HepG2 (cell line): ENCODE measurements around the gene FBXL13. TPM values are rescaled to one million over a fixed set of nuclear protein-coding genes. Genes with fewer than 3 reads are reported as not detected.

Source experiments
- ARID2 ChIP-seq: sonication (generic); formaldehyde crosslinking; IDR thresholded peaks from 2 replicates; pipeline ENCODE4 v1.8.1; 2022; ENCODE audit warnings: mild to moderate bottlenecking, missing genetic modification reagents, borderline replicate concordance
- HHEX ChIP-seq: IDR thresholded peaks from 2 replicates; pipeline ENCODE4 v1.6.1; 2016; ENCODE audit warnings: control low read depth
- HOXA3 ChIP-seq: sonication (generic); formaldehyde crosslinking; IDR thresholded peaks from 2 replicates; pipeline ENCODE4 v1.5.0; 2020; ENCODE audit warnings: missing genetic modification reagents
- HOXD1 ChIP-seq: sonication (generic); formaldehyde crosslinking; IDR thresholded peaks from 2 replicates; pipeline ENCODE4 v1.5.0; 2020; ENCODE audit warnings: missing genetic modification reagents
- NBN ChIP-seq: fragments of 450-650 bp; conservative IDR thresholded peaks from 2 replicates; pipeline ENCODE4 v1.6.1; 2017
- NFIC ChIP-seq: IDR thresholded peaks from 2 replicates; pipeline ENCODE4 v1.6.1; 2012; ENCODE audit warnings: mild to moderate bottlenecking, low read length, inconsistent platforms
- SP140L ChIP-seq: sonication (generic); formaldehyde crosslinking; IDR thresholded peaks from 2 replicates; pipeline ENCODE4 v1.4.0; 2020; ENCODE audit warnings: missing genetic modification reagents, borderline replicate concordance
- TBX3 ChIP-seq: fragments of 450-650 bp; IDR thresholded peaks from 2 replicates; pipeline ENCODE4 v1.6.1; 2017; ENCODE audit warnings: antibody characterized with exemption, mild to moderate bottlenecking, inconsistent platforms, borderline replicate concordance
- ZNF232 ChIP-seq: sonication (generic); formaldehyde crosslinking; IDR thresholded peaks from 2 replicates; pipeline ENCODE4 v1.4.0; 2020; ENCODE audit warnings: missing genetic modification reagents, borderline replicate concordance
- ZNF260 ChIP-seq: sonication (generic); formaldehyde crosslinking; IDR thresholded peaks from 2 replicates; pipeline ENCODE4 v1.4.0; 2020; ENCODE audit warnings: missing genetic modification reagents, low read depth, mild to moderate bottlenecking, borderline replicate concordance
- ZNF292 ChIP-seq: sonication (generic); formaldehyde crosslinking; IDR thresholded peaks from 2 replicates; pipeline ENCODE4 v1.8.1; 2022; ENCODE audit warnings: mild to moderate bottlenecking, low read depth, missing genetic modification reagents, borderline replicate concordance
- ZNF724P ChIP-seq: sonication (generic); formaldehyde crosslinking; IDR thresholded peaks from 2 replicates; pipeline ENCODE4 v1.8.0; 2022; ENCODE audit warnings: missing genetic modification reagents, borderline replicate concordance
- ZNF850 ChIP-seq: sonication (generic); formaldehyde crosslinking; conservative IDR thresholded peaks from 2 replicates; pipeline ENCODE4 v1.9.0; 2021; ENCODE audit warnings: mild to moderate bottlenecking, missing genetic modification reagents
- polyA plus RNA-seq, 8 experiments: library from polyadenylated mRNA; depleted of rRNA in 3 of 8; stranded (reverse) in 7 of 8; unstranded in 1 of 8; fragments of >200 nt; fragmentation: Illumina TruSeq in 4 of 8; extraction: Trizol in 4 of 8; gene quantifications; 2 replicates each; pipeline versions ENCODE4 v1.2.1 to v1.2.3, GENCODE V29; 2011 to 2016; ENCODE audit warnings: low read depth in 4 of 8, missing spikeins in 1 of 8, mixed read lengths in 1 of 8; ENCODE audit not compliant: insufficient read depth in 1 of 8
- total RNA-seq, 5 experiments: library from RNA; depleted of rRNA; stranded (reverse); fragments of >200 nt; fragmentation: Illumina TruSeq; extraction: Trizol; gene quantifications; 2 replicates each; pipeline ENCODE4 v1.2.3, GENCODE V29; 2016; ENCODE audit warnings: low read depth in 1 of 5
- TF ChIP-seq, protein P1 (sequence below): sonication (generic); formaldehyde crosslinking; IDR thresholded peaks from 2 replicates; pipeline ENCODE4 v1.8.0; 2022; ENCODE audit warnings: mild to moderate bottlenecking, missing genetic modification reagents; ENCODE audit not compliant: insufficient replicate concordance
- TF ChIP-seq, protein P2 (sequence below): sonication (generic); formaldehyde crosslinking; IDR thresholded peaks from 2 replicates; pipeline ENCODE4 v1.4.0; 2020; ENCODE audit warnings: mild to moderate bottlenecking, missing genetic modification reagents
- TF ChIP-seq, protein P3 (sequence below): IDR thresholded peaks from 2 replicates; pipeline ENCODE4 v1.6.1; 2016; ENCODE audit warnings: missing compliant biosample characterization, missing genetic modification reagents, borderline replicate concordance
- TF ChIP-seq, protein P4 (sequence below): sonication (generic); formaldehyde crosslinking; IDR thresholded peaks from 2 replicates; pipeline ENCODE4 v1.9.0; 2021; ENCODE audit warnings: missing genetic modification reagents, mild to moderate bottlenecking, borderline replicate concordance
- TF ChIP-seq, protein P5 (sequence below), 2 experiments: sonication (generic) in 1 of 2; formaldehyde crosslinking in 1 of 2; IDR thresholded peaks; 2 replicates each; pipeline versions ENCODE4 v1.4.0 to v1.6.1; 2018 to 2020; ENCODE audit warnings: missing genetic modification reagents in 2 of 2, borderline replicate concordance in 1 of 2, low read depth in 1 of 2, mild to moderate bottlenecking in 1 of 2, missing biosample characterization in 1 of 2
- TF ChIP-seq, protein P6 (sequence below): sonication (generic); formaldehyde crosslinking; IDR thresholded peaks from 2 replicates; pipeline ENCODE4 v1.9.0; 2021; ENCODE audit warnings: missing genetic modification reagents, borderline replicate concordance

The FBXL13 gene
- total and polyA plus RNA-seq, 2 of the 13 experiments (the other 11 are each of a cell fraction or from before 2014, with no cell fraction given): 0.24 to 0.77 TPM

DNA sequence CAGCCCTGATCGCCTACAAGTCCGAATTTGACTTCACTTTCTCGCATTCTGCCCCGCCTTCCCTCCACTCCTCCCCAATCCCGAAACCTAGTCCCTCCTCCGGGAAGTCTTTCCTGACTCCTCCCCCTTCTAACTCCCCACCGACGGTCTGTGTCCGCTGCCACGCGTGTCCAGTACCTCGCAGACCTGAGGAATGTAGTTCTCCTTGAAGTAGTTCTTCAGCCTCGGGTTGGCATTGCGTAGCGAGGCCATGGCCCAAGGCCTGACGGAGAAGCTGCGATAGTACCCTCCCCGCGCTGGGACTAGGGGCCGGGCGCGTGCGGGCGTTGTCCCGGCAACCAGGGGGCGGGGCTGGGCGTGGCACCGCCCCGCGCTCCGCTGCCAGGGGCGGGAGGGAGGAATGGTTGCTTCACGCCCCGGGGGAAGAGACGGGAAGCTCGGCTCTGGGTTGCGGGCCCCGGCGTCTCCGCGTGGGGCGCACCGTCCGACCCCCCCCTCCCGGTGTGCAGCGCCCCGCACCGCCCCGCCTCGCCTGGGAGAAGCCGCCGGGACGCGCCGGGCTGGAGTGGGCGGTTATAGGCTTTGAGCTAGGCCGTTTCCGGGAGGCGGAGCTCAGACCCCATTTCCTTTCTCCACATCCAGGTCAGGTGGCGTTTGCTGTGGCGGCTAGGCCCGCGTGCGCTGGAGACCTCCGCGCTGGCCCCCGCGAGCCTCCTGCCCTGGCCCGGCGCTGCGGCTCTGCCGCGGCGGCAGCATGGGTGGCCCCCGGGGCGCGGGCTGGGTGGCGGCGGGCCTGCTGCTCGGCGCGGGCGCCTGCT is at the start of gene FBXL13, which contains the start of gene ARMC10 (continued):
- TF ChIP-seq, protein P1, sequence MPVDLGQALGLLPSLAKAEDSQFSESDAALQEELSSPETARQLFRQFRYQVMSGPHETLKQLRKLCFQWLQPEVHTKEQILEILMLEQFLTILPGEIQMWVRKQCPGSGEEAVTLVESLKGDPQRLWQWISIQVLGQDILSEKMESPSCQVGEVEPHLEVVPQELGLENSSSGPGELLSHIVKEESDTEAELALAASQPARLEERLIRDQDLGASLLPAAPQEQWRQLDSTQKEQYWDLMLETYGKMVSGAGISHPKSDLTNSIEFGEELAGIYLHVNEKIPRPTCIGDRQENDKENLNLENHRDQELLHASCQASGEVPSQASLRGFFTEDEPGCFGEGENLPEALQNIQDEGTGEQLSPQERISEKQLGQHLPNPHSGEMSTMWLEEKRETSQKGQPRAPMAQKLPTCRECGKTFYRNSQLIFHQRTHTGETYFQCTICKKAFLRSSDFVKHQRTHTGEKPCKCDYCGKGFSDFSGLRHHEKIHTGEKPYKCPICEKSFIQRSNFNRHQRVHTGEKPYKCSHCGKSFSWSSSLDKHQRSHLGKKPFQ: no peak
- TF ChIP-seq ZNF724P (CRISPR knock-in tag) (0 out of 2 replicates have a peak, but pooled peaks have one; percentile 4), ZNF232 (peak; percentile 53; the same call in 1 of the 2 replicates), NBN (no peak), ARID2 (CRISPR knock-in tag) (peak; percentile 91), HOXD1 (CRISPR knock-in tag) (0 out of 2 replicates have a peak, but pooled peaks have one; percentile 28), ZNF292 (no peak), ZNF850 (CRISPR knock-in tag) (no peak), HHEX (no peak), HOXA3 (CRISPR knock-in tag) (peak; percentile 66), ZNF260 (no peak), SP140L (CRISPR knock-in tag) (no peak), TBX3 (no peak), NFIC (no peak)
- TF ChIP-seq, protein P2, sequence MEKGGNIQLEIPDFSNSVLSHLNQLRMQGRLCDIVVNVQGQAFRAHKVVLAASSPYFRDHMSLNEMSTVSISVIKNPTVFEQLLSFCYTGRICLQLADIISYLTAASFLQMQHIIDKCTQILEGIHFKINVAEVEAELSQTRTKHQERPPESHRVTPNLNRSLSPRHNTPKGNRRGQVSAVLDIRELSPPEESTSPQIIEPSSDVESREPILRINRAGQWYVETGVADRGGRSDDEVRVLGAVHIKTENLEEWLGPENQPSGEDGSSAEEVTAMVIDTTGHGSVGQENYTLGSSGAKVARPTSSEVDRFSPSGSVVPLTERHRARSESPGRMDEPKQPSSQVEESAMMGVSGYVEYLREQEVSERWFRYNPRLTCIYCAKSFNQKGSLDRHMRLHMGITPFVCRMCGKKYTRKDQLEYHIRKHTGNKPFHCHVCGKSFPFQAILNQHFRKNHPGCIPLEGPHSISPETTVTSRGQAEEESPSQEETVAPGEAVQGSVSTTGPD: no peak
- TF ChIP-seq, protein P3, sequence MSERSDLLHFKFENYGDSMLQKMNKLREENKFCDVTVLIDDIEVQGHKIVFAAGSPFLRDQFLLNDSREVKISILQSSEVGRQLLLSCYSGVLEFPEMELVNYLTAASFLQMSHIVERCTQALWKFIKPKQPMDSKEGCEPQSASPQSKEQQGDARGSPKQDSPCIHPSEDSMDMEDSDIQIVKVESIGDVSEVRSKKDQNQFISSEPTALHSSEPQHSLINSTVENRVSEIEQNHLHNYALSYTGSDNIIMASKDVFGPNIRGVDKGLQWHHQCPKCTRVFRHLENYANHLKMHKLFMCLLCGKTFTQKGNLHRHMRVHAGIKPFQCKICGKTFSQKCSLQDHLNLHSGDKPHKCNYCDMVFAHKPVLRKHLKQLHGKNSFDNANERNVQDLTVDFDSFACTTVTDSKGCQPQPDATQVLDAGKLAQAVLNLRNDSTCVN (CRISPR knock-in tag): no peak; the same call in 1 of the 2 replicates
- TF ChIP-seq, protein P4, sequence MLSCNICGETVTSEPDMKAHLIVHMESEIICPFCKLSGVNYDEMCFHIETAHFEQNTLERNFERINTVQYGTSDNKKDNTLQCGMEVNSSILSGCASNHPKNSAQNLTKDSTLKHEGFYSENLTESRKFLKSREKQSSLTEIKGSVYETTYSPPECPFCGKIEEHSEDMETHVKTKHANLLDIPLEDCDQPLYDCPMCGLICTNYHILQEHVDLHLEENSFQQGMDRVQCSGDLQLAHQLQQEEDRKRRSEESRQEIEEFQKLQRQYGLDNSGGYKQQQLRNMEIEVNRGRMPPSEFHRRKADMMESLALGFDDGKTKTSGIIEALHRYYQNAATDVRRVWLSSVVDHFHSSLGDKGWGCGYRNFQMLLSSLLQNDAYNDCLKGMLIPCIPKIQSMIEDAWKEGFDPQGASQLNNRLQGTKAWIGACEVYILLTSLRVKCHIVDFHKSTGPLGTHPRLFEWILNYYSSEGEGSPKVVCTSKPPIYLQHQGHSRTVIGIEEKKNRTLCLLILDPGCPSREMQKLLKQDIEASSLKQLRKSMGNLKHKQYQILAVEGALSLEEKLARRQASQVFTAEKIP: no peak
- TF ChIP-seq, protein P5, sequence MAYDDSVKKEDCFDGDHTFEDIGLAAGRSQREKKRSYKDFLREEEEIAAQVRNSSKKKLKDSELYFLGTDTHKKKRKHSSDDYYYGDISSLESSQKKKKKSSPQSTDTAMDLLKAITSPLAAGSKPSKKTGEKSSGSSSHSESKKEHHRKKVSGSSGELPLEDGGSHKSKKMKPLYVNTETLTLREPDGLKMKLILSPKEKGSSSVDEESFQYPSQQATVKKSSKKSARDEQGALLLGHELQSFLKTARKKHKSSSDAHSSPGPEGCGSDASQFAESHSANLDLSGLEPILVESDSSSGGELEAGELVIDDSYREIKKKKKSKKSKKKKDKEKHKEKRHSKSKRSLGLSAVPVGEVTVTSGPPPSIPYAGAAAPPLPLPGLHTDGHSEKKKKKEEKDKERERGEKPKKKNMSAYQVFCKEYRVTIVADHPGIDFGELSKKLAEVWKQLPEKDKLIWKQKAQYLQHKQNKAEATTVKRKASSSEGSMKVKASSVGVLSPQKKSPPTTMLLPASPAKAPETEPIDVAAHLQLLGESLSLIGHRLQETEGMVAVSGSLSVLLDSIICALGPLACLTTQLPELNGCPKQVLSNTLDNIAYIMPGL (CRISPR knock-in tag; IDR thresholded peaks at IDR 0.05; ENCODE audit: borderline replicate concordance in 1 of 2, low read depth in 1 of 2): peak; percentile 62 to 65; a peak in 3 of 4 replicates
- TF ChIP-seq, protein P6, sequence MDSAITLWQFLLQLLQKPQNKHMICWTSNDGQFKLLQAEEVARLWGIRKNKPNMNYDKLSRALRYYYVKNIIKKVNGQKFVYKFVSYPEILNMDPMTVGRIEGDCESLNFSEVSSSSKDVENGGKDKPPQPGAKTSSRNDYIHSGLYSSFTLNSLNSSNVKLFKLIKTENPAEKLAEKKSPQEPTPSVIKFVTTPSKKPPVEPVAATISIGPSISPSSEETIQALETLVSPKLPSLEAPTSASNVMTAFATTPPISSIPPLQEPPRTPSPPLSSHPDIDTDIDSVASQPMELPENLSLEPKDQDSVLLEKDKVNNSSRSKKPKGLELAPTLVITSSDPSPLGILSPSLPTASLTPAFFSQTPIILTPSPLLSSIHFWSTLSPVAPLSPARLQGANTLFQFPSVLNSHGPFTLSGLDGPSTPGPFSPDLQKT: no peak
